NCI-H2029 (cell line): ENCODE results near the gene CRIM1.

Experiments
- DNase-seq: peaks from one replicate; lab custom pipeline; 2025; lab: John Stamatoyannopoulos, UW

The CRIM1 gene

GRCh38 chr2:36520431-36520830 lies 164.9 kb downstream of the CRIM1 start:
- no peak for DNase-seq

- DNase-seq = no peak
Measured at GRCh38 chr2:36523153-36523552, 167.6 kb downstream of the CRIM1 start.

- DNase-seq = no peak
Measured at GRCh38 chr2:36525245-36525644, 169.7 kb downstream of the CRIM1 start.

DNA sequence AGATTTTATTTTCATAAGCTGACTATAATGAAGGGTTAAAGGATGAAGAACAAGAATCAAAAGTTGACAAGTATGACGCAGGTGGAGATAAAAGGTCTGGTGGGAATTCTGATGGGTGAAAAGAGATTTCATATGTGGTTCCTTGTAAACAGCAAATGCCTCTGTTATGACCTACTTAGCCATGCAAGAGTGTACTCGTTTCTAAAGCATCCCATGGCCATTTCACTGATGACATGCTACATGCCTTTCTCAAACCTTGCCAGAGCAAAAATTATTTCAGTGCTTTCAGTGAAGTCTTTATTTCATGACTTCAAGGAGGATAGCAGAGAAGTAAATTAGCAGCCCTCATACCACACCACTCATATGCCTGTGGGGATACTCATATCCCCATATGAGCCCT lies 170.6 kb downstream of the CRIM1 start:
- DNase-seq = no peak

DNA sequence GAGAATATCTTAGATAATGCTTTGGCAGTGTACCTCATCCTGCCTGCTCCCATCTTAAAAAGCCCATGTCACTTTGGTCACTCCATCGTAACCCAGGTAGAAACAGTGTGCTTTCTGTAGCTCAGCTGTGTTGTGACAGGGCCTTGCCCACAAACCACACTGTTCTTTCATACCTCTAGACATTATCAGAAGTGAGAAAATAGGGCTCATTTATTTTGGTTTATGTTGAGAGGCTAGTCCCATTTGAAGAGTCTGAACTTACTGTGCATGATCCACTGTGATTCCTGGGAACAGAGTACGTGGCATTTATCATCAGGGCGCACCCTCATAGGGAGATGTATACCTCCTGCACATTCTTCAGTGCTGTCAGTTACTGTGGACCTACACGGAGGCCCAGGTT lies 172.7 kb downstream of the CRIM1 start:
- DNase-seq = no peak

GRCh38 chr2:36528766-36529392 lies 173.3 kb downstream of the CRIM1 start:
- no peak for DNase-seq

GRCh38 chr2:36530178-36530982 lies 174.8 kb downstream of the CRIM1 start:
- DNase-seq = no peak

- no peak for DNase-seq
Measured at GRCh38 chr2:36530983-36531354, 175.4 kb downstream of the CRIM1 start.

GRCh38 chr2:36534275-36534799 lies 178.8 kb downstream of the CRIM1 start:
- DNase-seq = no peak

- no peak for DNase-seq
Measured at GRCh38 chr2:36535099-36535498, 179.5 kb downstream of the CRIM1 start.

DNA sequence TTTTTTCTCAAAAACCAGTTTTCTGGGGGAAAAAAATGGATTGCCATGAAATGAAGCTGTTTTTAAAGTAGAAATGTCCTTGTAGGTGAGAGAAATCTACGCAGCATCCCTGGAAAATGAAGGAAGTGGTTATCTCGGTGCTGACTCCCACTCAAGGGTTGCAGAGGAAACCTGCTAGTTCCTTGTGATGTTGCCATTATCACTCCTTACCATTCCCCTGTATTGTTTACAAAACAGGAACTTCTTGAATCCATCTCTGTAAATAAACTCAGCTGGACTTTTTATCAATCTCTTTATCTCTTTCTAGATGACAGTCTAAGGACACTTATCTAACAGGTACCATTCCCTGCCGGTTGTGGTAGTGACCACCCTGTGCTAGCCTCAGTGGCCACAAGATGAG lies 181.2 kb downstream of the CRIM1 start:
- DNase-seq = no peak

DNA sequence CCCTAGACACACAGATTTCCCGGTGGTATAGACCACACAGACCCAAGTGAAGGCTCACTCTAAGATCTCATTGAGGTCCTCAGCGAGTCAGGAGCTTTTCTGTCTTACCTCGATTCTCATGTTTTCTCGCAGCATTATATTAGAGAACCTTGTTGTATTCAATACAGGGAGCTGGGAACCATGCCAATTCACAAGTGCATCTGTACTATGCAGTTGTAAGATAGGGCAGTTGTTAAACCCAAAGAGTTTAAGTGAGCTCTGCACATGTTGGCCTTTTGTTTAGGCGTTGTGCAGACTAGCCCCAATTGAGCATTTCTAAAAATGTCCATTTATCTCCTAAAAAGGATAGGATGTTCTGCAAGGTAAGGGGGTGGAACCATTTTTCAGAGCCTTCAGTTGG lies 182.8 kb downstream of the CRIM1 start:
- DNase-seq = peak; percentile 59

- DNase-seq = no peak
Measured at GRCh38 chr2:36539631-36540030, 184.1 kb downstream of the CRIM1 start.

GRCh38 chr2:36540986-36541754 lies 185.6 kb downstream of the CRIM1 start:
- no peak for DNase-seq

- DNase-seq = no peak
Measured at GRCh38 chr2:36541891-36542595, 186.5 kb downstream of the CRIM1 start.

- no peak for DNase-seq
Measured at GRCh38 chr2:36544638-36545338, 189.2 kb downstream of the CRIM1 start.

DNA sequence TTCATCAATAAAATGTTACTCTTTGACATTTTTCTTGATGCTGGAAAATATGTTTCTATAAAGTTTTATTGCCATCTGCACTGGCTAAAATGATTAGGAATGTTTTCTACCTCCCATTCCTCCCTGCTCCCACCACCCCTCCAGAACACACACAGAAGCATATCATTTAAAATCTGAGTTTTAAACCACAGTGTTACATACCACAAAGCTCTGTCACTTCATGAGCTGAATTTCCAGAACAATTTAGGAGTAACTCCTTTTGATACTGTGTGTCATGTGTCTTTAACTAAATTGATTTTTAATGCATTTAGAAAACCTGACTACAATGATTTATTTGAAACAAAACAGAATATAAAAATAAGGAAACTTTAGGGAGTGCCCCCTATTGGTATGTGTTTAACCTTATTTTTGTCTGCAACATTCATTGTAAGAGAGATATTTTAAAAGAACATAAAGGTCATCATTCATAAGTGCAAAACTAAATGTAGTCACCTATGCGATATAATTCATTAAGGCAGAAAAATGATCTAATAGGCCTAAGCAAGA lies 190.4 kb downstream of the CRIM1 start:
- no peak for DNase-seq

- no peak for DNase-seq
Measured at GRCh38 chr2:36547906-36548305, 192.3 kb downstream of the CRIM1 start.

DNA sequence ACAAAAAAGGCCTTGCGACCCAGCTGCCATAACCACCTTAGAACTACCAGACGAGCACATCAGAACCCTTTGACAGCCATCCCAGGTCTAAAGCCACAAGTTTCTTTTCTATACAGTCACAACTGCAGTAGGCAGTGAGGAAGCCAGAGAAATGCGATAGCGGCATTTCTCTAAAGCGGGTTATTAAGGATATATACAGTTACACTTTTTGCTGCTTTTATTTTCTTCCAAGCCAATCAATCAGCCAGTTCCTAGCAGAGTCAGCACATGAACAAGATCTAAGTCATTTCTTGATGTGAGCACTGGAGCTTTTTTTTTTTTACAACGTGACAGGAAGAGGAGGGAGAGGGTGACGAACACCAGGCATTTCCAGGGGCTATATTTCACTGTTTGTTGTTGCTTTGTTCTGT lies 193.6 kb downstream of the CRIM1 start:
- no peak for DNase-seq

GRCh38 chr2:36550006-36550405 lies 194.4 kb downstream of the CRIM1 start:
- no peak for DNase-seq

DNA sequence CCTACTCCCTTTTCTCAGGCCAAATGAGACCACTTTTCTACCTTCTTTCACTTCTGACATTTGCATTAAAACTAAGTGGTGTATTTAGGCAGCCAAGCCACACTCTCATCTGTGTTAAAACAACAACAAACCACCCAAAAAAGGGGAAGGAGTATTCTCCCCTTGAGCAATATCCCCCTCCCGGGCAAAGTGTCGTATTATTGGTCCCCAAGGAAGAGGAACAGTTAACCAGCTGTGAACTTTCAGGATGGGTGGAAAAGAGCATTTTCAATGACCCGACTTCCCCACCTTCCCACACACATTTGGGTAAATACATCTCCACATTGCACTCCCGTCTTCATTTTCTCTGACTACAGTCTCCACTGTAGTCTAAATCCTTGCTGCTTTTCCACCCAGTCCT lies 198.1 kb downstream of the CRIM1 start:
- no peak for DNase-seq
